GM19395 (cell line): ENCODE measurements around the gene GRK7.
A peak's percentile ranks its signal among the peaks of the same experiment; 100 is the strongest.
"Not testable (repeated sequence)": the region's sequence is repeated elsewhere in the genome, so short reads cannot be mapped to it uniquely, and the experiment has no call there.

Experiments used
- ATAC-seq: cut with Tn5 transposase; IDR thresholded peaks from one replicate; pipeline ENCODE4 v1.9.1; 2021; ENCODE audit warnings: mild to moderate bottlenecking, moderate library complexity; ENCODE audit not compliant: unreplicated experiment

Gene GRK7

GRCh38 chr3:141793476-141794260 lies 30.5 kb downstream of the GRK7 start:
- no peak for ATAC-seq

- ATAC-seq = no peak
These were observed 32.1 kb downstream of the GRK7 start for GRCh38 chr3:141795276-141795675.

DNA sequence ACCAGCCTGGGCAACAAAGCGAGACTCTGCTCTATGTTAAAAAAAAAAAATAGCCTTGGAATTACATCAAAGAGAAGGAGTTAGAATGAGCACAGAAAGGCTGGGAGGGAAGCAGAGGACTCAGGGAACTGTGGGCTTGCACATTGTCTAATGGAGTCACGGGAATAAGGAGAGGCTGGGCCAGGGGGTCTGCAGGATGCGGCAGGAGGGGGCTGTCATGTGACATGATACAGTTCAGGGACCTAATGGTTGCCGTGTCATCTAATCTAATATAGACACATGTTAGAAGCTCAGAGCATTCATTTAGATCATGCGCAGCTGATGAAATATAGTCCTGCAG lies 32.5 kb downstream of the GRK7 start:
- no peak for ATAC-seq

- ATAC-seq = peak; percentile 97
These were observed 33.1 kb downstream of the GRK7 start for GRCh38 chr3:141796081-141796888.

DNA sequence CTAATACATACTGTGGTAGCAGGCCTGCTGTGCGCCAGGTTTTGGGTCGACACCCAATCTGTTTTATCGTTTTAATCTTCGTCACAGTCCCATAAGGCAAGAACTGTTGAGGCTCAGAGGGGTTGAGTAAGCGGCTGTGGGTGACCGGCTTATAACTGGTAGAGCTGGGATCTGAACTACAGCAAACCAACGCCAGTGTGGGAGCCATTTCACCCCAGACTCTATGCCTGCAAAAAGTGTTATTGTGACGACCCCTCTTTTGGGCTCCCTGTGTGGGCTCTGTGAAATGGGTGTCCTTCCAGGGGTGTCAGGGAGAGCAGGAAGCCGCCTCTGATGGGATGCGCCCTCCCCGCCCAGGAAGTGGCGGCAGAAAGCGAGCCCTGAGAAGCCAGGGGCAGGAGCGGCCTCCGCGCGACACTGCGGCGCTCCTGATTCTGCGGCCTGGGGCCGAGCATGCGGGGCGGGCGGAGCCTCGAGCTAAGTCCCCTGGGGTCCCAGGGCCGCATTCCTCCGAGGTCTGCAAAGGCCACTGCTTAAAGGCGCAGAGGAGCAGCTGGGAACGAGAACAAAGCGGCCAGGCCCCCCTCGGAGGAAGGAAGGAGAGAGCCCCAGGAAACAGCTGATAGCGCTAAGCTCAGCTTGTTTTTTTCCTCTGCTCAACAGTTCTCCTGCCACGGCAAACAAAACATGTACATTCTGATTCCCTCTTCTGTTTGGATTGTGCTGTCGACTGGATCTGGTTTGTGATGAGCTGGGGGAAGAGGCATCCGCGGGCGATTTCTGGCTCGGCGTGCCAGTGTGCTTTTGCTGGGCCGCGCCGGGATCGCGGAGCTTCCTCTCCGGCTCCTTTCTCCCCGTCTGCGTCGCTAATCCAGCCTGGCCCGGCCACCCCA lies 33.9 kb downstream of the GRK7 start:
- peak; percentile 35 for ATAC-seq

DNA sequence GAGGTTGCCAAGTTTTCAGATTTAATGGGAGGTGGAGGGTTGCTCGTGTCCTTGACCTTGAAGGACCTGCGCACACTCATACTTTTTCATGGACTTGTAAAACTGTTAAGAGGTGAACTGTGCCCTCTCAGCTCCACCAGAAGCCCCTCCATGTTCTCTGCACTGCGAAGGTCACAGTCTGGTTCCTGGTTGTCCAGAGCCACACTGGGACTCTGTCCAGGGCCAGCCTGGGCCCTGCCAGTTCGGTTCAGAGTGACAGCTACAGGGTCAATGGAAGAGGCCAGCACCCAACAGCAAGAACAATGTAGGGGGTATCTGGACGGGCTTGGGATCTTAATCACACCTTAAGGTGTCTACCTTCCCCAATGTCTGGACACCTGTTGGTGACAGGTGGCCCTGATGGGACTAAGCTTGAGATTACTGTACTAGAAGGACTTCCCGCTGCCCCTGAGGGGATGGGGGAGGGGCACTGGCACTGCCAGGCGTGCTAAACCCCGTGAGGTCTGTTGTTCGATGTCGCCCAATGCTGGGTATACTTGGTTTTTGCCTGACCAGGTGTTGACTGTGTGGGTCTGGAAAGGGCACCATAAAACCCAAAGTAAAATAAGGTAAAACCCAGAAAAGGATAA lies 34.7 kb downstream of the GRK7 start:
- ATAC-seq = no peak

- no peak for ATAC-seq
These were observed 35.2 kb downstream of the GRK7 start for GRCh38 chr3:141798448-141798845.

GRCh38 chr3:141802316-141803077 lies 39.3 kb downstream of the GRK7 start:
- ATAC-seq = no peak

GRCh38 chr3:141803538-141803937 lies 40.3 kb downstream of the GRK7 start:
- ATAC-seq = not testable (repeated sequence)

DNA sequence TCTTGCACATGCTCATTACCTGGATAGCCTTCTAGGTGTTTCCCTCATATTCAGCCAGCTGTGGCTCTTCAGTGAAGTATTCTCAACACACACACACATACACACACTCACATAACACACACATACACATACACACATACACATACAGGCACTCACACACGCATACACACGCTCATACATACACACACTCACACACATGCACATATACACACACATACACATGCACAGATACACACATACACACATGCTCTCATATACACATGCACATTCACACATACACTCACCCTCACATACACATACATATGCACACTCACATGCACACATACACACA lies 41.2 kb downstream of the GRK7 start:
- no peak for ATAC-seq

DNA sequence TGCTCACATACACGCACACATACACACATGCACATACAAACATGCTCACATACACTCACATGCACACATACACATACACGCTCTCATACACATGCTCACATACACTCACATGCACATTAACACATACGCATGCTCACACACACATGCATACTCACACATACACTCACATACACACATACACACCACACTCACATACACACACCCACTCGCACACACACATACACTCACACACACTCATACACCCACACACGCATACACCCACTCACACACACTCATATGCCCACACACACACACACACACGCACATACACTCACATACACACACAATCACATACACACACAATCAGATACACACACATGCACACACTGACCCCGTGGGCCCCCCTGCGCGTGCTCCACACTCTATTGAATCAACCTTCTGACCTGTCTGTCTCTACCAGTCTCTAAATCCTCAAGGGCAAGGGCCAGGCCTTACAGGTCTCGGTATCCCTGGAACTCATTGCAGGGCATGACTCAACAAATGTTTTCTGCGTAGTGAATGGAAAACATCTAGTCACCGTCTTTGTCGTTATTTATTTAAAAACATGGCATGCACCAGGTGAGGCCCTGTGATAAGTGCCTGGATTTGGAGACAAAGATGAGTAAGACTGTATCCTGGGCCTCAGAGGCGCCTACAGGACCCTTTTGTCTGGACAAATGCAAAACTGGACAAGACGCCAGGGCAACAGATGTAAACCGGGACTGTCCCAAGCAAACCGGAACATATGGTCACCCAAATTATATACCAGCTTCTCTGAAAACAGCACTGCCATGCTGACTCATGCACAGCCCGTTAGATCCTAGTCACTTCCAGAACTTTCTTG lies 41.8 kb downstream of the GRK7 start:
- no peak for ATAC-seq

GRCh38 chr3:141807277-141808033 lies 44.2 kb downstream of the GRK7 start:
- ATAC-seq = no peak

DNA sequence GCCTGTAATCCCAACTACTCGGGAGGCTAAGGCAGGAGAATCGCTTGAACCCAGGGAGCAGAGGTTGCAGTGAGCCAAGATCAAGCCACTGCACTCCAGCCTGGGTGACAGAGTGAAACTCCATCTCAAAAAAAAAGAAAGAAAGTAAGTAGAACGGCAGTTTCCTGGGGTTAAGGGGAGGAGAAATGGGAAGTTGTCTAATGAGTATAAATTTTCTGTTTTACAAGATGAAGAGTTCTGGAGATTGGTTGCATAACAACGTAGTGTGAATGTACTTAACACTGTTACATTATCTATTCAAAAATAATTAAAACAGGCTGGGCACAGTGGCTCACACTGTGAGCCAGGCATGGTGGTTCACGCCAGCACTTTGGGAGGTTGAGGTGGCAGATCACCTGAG lies 45.4 kb downstream of the GRK7 start:
- ATAC-seq = no peak

DNA sequence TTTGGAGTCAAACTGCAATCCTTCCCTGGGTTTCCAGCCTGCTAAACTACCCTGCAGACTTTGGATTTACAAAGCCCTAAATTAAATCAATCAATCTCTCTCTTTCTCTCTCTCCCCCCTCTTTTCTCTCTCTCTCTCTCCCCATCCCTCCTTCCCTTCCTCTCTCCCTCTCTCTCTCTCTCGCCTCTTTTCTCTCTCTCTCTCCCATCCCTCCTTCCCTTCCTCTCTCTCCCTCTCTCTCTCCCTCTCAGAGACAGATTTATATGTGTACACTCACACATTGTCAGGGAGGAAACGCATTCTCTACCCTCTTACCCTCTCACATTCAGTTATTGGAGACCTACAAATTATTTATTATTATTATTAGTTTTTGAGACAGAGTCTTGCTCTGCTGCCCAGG lies 47.0 kb downstream of the GRK7 start:
- no peak for ATAC-seq

DNA sequence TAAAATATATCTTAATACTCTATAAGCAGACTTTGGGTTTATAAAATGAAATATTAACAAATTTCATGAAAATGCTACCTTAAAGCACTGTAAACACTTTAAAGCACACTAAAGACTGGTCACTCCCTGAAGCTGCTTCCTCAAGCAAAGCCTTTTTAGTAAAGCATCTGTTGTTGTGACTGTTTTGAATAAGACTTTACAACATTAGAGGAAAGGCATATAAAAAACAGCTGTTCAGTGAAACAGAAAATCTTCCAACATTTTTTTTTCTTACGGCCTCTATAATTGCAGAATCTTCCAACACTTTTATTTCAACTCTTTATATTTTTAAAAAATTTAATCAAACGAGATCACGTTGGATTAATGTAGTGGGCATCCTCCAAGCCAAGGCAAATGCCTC lies 48.1 kb downstream of the GRK7 start:
- no peak for ATAC-seq

DNA sequence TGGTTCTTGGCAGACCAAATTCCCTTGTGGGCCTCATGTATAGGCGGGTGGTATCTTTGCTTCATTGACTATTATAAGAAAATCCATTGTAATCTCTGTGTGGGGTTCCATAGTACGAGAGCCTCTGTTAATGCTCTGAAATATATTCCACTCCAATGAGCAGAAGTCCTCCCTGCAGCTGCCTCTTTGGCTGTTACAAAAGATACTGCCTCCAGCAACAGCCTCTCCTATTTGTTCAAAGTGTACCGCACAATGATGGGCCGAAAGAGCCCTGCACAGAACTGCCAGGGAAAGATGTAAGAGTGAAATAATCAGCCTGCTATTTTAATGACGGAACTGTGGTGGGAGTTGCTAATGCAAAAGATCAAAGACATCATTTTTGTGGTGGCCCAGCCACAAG lies 48.9 kb downstream of the GRK7 start:
- ATAC-seq = no peak

DNA sequence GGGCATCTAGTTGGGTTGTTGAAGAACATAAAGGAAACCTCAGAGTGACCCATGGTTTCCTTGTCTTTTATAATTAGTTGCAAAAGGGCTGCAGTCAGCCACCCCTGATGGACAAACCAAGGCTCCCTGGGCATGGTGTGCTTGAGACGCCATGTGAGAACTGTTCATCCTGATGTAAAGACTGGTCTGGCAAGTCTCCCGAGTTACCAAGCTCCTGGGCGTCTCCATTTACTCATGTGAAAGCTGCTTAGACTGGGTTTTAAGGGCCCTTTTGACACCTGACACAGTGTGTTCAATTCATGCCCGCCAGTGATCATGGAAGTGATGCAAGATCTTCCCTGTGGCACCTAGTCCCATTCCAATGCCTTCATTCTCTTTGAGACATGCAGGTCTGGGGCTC lies 49.4 kb downstream of the GRK7 start:
- no peak for ATAC-seq
